HEK293T (cell line): ENCODE data around the gene NT5M.

ENCODE experiments used
- CTCF ChIA-PET: fragments of 350-600 bp; formaldehyde crosslinking; extraction: SDS; loops from one replicate; lab custom pipeline; 2021; ENCODE audit warnings: antibody characterized with exemption, inconsistent platforms; lab: Yijun Ruan, JAX
- POLR2A ChIA-PET: fragments of 350-600 bp; formaldehyde crosslinking; extraction: SDS; loops from one replicate; lab custom pipeline; 2020; ENCODE audit warnings: antibody characterized with exemption, inconsistent platforms; lab: Yijun Ruan, JAX
- DNase-seq: peaks from one replicate; pipeline ENCODE4 v3.0.0; 2012; ENCODE audit warnings: mixed read lengths; ENCODE audit errors: extremely low spot score
- ARNT ChIP-seq: fragments of 450-650 bp; IDR thresholded peaks from 2 replicates; pipeline ENCODE4 v1.6.1; 2017; ENCODE audit warnings: mild to moderate bottlenecking
- BHLHE40 ChIP-seq: fragments of 450-650 bp; IDR thresholded peaks from 2 replicates; pipeline ENCODE4 v1.6.1; 2016; ENCODE audit warnings: mild to moderate bottlenecking, moderate library complexity, borderline replicate concordance
- CTBP1 ChIP-seq: fragments of 450-650 bp; IDR thresholded peaks from 2 replicates; pipeline ENCODE4 v1.6.1; 2016; ENCODE audit warnings: borderline replicate concordance
- ELF4 ChIP-seq: fragments of 450-650 bp; IDR thresholded peaks from 2 replicates; pipeline ENCODE4 v1.6.1; 2017; ENCODE audit warnings: antibody characterized with exemption
- FOXA1 ChIP-seq: fragments of 450-650 bp; IDR thresholded peaks from 2 replicates; pipeline ENCODE4 v1.6.1; 2016; ENCODE audit warnings: mild to moderate bottlenecking
- FOXK2 ChIP-seq: fragments of 450-650 bp; IDR thresholded peaks from 2 replicates; pipeline ENCODE4 v1.6.1; 2016; ENCODE audit warnings: mild to moderate bottlenecking
- FOXM1 ChIP-seq: fragments of 450-650 bp; IDR thresholded peaks from 2 replicates; pipeline ENCODE4 v1.6.1; 2017; ENCODE audit warnings: mild to moderate bottlenecking, borderline replicate concordance
- HDGF ChIP-seq: fragments of 450-650 bp; IDR thresholded peaks from 2 replicates; pipeline ENCODE4 v1.6.1; 2017; ENCODE audit warnings: antibody characterized with exemption, borderline replicate concordance
- L3MBTL2 ChIP-seq: fragments of 450-650 bp; conservative IDR thresholded peaks from 2 replicates; pipeline ENCODE4 v1.6.1; 2016; ENCODE audit warnings: mild to moderate bottlenecking
- LEF1 ChIP-seq: fragments of 450-650 bp; IDR thresholded peaks from 2 replicates; pipeline ENCODE4 v1.6.1; 2017; ENCODE audit warnings: mild to moderate bottlenecking, borderline replicate concordance
- NFRKB ChIP-seq: fragments of 450-650 bp; IDR thresholded peaks from 2 replicates; pipeline ENCODE4 v1.6.1; 2016; ENCODE audit warnings: mild to moderate bottlenecking, moderate library complexity
- SP1 ChIP-seq: fragments of 450-650 bp; IDR thresholded peaks from 2 replicates; pipeline ENCODE4 v1.6.1; 2017
- SUZ12 ChIP-seq: fragments of 450-650 bp; IDR thresholded peaks from 2 replicates; pipeline ENCODE4 v1.6.1; 2016; ENCODE audit warnings: mild to moderate bottlenecking
- TARDBP ChIP-seq: fragments of 450-650 bp; IDR thresholded peaks from 2 replicates; pipeline ENCODE4 v1.6.1; 2016
- ZNF384 ChIP-seq: fragments of 450-650 bp; IDR thresholded peaks from 2 replicates; pipeline ENCODE4 v1.6.1; 2016
- TF ChIP-seq, protein P1 (sequence below): fragments of 450-650 bp; IDR thresholded peaks from 2 replicates; pipeline ENCODE4 v1.6.1; 2016

NT5M gene

DNA sequence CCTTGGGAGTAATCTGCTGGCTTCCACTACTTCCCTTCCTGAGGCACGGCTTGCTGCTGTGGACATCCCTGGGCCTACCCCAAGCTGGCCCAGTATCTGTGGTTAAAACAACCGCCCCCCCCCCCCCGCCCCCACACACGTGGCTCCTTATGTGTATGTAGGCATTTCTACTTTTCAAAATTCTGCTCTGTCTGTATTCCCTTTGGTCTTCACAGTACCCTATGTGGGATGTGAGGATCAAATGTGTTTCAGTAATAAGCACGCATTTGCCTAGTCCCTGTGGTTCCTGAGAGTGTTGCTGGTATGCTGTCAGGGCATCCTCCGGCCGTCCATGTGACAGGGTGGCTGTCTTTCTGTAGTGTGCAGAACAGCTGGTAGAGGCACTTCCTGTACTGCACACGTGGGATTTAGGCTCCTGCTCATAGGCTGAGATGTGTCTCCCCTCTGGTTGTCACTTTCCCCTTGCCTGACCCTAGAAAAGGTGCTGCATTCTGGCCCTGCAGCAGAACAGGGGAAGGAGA is 2.2 kb downstream of the NT5M start:
- CTCF ChIA-PET: no interaction called here
- POLR2A ChIA-PET: interaction anchor here (1.7 kb wide), 1 partner anchor 10 kb away, joined by 7 read pairs; no protein-coding TSS in a partner anchor
- TF ChIP-seq ELF4 (no peak), BHLHE40 (no peak), LEF1 (no peak), ZNF384 (no peak)
- no peak for DNase-seq

DNA sequence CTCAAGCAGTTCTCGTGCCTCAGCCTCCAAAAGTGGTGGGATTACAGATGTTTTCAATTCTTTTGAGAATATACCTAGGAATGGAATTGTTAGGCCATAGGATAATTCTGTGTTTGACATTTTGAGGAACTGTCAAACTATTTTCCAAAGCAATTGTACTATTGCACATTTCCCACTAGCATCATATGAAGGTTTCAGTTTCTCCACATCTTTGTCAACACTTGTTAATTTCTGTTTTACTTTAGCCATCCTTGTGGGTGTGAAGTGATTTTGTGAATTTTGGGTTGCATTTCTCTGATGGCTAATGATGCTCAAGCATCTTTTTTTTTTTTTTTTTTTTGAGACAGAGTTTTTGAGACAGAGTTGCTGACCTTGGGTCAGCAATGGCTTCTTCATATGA is 6.2 kb downstream of the NT5M start:
- CTCF ChIA-PET: no interaction called here
- TF ChIP-seq NFRKB (no peak), FOXK2 (no peak), FOXA1 (no peak), HDGF (no peak), CTBP1 (no peak), L3MBTL2 (no peak)
- no peak for DNase-seq
- POLR2A ChIA-PET: no interaction called here

DNA sequence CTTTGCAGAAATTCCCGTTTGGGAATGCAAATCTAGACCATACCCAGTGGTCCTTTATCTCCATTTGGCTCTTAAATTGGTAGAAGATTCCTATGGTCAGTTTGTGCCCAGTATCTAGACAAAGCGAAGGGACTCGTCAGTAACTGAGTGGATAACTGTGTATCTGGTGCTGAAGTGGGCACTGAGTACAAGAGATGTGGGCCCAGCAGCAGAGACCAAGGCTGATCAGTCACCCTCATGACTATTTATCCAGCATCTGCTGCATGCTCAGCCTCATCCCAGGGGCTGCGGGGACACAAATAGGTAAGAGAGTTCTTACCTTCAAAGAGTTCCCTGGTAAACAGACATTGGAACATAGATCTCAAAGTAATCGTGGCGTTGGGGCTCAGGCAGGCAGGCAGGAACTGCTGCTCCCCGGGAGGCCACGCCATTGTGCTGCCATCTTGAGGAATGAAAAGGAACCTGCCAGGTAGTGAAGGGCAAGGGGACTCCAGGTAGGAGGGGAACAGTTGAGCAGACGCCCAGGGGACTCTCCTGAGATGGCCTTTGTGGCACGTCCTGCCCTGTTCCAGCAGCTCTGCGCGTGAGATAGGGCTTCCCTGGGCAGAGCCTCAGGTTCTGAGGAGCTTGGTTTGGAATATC is 10.3 kb downstream of the NT5M start:
- POLR2A ChIA-PET: interaction anchor here (1.0 to 1.4 kb wide), 4 partner anchors 9 to 76 kb away, joined by 3 to 4 read pairs (median 4); partner anchors contain the start of genes COPS3 and FLCN
- CTCF ChIA-PET: interaction anchor here (0.7 to 1.1 kb wide), 2 partner anchors 13 to 515 kb away, joined by 3 to 5 read pairs; no protein-coding TSS in a partner anchor
- no peak for TF ChIP-seq SP1
- no peak for TF ChIP-seq HDGF
- TF ChIP-seq FOXK2: no peak
- no peak for TF ChIP-seq NFRKB
- no peak for TF ChIP-seq BHLHE40
- no peak for TF ChIP-seq FOXA1
- TF ChIP-seq L3MBTL2: no peak
- TF ChIP-seq TARDBP: no peak
- TF ChIP-seq ELF4: no peak
- no peak for TF ChIP-seq CTBP1
- TF ChIP-seq, protein P1, sequence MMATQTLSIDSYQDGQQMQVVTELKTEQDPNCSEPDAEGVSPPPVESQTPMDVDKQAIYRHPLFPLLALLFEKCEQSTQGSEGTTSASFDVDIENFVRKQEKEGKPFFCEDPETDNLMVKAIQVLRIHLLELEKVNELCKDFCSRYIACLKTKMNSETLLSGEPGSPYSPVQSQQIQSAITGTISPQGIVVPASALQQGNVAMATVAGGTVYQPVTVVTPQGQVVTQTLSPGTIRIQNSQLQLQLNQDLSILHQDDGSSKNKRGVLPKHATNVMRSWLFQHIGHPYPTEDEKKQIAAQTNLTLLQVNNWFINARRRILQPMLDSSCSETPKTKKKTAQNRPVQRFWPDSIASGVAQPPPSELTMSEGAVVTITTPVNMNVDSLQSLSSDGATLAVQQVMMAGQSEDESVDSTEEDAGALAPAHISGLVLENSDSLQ: no peak
- TF ChIP-seq LEF1: no peak
- no peak for DNase-seq

DNA sequence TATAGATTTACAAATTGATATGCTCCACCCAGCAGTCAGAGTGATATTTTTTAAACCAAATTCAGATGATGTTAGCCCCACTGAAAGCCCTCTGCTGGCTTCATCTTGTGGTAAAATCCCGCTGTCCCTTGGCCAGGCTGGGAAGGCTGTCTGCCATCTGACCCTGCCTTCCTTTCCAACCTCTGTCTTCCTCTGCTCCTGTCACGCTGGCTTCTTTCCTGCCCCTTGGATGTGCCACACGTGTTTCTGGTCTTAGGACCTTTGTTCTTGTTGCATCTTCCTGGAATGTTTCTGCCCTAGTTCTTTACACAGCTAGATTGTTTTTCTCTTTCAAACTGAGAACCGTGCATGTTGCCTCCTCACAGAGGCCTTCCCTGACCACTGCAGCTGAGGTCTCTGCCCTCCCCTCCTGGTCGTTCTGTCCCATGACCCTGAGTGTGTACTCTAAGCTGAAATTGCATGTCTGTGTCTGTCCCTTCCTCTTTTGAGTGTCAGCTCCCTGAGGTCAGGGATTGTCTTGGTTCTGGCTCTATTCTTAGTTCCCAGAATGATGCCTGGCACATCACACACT is 11.4 kb downstream of the NT5M start:
- DNase-seq: no peak
- ChIA-PET POLR2A (interaction anchor here (1.7 kb wide), 1 partner anchor 10 kb away, joined by 7 read pairs; no protein-coding TSS in a partner anchor), CTCF (interaction anchor here (0.6 kb wide), 1 partner anchor 17 kb away, joined by 3 read pairs; no protein-coding TSS in a partner anchor)
- TF ChIP-seq ZNF384 (no peak), HDGF (no peak), FOXA1 (no peak), ARNT (no peak), SUZ12 (no peak), TARDBP (no peak), NFRKB (no peak), ELF4 (no peak), BHLHE40 (no peak), LEF1 (no peak), FOXM1 (no peak)
- TF ChIP-seq, protein P1: no peak

DNA sequence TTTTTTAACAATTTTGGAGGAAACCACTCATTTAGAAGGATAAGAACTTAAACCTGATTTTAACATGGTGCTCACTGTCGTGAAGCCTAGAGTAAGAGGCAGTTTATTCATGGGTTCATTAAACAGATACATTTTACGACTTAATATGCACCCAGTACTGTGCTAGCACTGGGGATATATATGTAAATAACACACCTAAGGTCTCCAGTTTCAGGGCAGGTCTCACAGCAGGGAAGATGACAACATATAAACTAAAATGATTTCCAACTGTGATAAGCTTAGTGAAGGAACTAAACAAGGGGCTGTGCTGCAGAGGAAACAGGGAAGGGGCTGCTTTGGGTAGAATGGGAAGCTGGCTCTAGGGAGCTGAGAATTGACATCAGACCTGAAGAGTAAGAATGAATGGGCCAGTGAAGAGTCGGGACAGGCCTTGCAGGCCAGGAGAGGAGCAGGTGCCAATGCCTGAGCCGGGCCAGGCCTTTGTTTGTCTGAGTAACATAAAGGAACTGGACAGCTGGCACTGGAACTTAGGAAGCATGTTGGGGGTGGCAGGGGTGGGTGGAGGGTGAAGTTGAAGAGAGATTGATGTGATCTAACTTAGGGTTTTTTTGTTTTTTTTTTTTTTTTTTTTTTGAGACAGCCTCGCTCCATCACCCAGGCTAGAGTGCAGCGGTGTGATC is 12.1 kb downstream of the NT5M start:
- POLR2A ChIA-PET: interaction anchor here (0.6 to 1.7 kb wide), 2 partner anchors 11 to 317 kb away, joined by 3 to 7 read pairs; no protein-coding TSS in a partner anchor
- TF ChIP-seq ARNT: no peak
- TF ChIP-seq LEF1: no peak
- no peak for TF ChIP-seq CTBP1
- no peak for TF ChIP-seq TARDBP
- no peak for TF ChIP-seq FOXK2
- TF ChIP-seq ELF4: no peak
- TF ChIP-seq ZNF384: peak; percentile 49
- no peak for DNase-seq
- CTCF ChIA-PET: interaction anchor here (0.6 kb wide), 2 partner anchors 13 to 16 kb away, joined by 3 read pairs; no protein-coding TSS in a partner anchor

DNA sequence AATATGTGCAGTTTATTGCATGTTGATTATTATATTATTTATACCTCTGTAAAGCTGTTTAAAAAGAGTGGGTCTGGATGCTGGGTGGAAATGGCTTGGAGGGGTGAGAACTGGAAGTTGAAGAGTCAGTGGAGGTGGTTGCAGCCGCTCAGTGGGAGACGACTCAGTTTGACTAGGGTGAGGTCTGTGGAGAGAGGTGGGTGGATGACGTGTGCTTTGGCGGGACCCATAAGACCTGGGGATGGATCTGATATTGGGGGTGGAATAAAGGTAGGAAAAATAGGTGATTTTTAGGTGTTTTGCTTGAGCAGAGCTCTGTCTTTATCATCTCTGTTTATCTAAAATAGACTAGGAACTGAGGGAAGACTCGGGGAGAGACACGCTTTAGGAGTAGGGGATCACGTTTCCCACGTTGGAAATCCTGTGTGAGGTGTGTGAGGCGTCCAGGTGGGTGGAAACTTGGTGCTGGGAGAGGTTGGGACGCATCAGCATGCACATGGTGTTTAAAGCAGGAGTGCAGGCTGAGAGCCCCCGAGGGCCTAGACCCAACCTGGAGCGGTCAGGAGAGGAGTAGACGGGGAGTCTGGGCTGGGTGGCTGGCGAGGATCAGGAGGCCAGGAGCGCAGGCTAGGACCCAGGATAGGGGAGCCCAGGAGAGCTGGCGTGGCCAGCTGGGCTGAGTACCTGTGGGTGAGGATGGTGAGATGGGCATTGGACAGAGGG is 17.2 kb downstream of the NT5M start:
- CTCF ChIA-PET: no interaction called here
- POLR2A ChIA-PET: no interaction called here
- peak; percentile 4 for DNase-seq
- TF ChIP-seq CTBP1 (no peak), TARDBP (no peak), ARNT (no peak)
